Measurements from ENCODE around the gene ALDOA.

The ALDOA gene

DNA sequence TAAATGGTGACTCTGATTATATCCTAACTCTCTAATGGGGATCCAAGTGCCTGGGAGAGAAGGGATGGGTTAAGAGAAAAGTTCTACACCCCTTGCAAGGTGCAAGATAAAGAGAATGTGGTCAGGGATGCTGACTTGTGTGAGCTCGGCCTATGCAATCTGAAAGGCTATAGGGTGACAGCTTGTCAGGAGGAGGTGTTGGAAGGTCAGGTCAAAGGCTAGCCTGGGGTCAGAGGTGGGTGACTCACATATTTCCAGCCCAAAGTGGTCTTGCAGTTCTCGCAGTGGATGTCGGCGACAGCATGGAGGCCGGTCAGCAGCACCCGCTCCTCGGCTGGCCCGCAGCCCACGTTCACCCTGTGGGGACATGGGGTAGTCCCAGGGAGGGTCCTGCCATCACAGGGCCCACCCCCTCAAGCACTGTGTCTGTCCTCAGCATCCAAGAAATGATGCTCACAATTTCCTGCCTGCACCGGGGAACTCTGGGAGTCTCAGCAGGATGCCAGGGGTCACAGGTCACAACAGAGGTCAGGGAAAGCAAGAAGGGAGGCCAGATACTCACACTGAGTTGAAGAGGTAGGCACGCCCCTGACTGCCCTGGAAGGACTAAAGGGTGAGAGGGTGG is 29.1 kb downstream of the ALDOA start:
- TF ChIP-seq, protein P1, sequence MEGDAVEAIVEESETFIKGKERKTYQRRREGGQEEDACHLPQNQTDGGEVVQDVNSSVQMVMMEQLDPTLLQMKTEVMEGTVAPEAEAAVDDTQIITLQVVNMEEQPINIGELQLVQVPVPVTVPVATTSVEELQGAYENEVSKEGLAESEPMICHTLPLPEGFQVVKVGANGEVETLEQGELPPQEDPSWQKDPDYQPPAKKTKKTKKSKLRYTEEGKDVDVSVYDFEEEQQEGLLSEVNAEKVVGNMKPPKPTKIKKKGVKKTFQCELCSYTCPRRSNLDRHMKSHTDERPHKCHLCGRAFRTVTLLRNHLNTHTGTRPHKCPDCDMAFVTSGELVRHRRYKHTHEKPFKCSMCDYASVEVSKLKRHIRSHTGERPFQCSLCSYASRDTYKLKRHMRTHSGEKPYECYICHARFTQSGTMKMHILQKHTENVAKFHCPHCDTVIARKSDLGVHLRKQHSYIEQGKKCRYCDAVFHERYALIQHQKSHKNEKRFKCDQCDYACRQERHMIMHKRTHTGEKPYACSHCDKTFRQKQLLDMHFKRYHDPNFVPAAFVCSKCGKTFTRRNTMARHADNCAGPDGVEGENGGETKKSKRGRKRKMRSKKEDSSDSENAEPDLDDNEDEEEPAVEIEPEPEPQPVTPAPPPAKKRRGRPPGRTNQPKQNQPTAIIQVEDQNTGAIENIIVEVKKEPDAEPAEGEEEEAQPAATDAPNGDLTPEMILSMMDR (IDR thresholded peaks at IDR 0.05): no peak
- H3K27ac ChIP-seq: peak overlapping the region; percentile 57
- peak overlapping the region; percentile 98 for H3K4me2 ChIP-seq (ENCODE audit: low read length)
- H3K27me3 ChIP-seq (ENCODE audit: control insufficient read depth, insufficient read depth, low read length): no peaks in the 10 kb centered on the region
- H3K4me3 ChIP-seq (ENCODE audit: low read depth, low read length): peak overlapping the region; percentile 81
- H3K9ac ChIP-seq: no peak overlapping the region
- peaks cover 17% of the 10 kb centered on the region for H3K4me1 ChIP-seq
- no peaks in the 10 kb centered on the region for H3K9me3 ChIP-seq (ENCODE audit: control insufficient read depth, low read length)
- peaks cover 4% of the 10 kb centered on the region for H3K79me2 ChIP-seq
- no peak overlapping the region for H2AFZ ChIP-seq
- H3K36me3 ChIP-seq (ENCODE audit: control insufficient read depth, insufficient read depth, low read length): no peaks in the 10 kb centered on the region

DNA sequence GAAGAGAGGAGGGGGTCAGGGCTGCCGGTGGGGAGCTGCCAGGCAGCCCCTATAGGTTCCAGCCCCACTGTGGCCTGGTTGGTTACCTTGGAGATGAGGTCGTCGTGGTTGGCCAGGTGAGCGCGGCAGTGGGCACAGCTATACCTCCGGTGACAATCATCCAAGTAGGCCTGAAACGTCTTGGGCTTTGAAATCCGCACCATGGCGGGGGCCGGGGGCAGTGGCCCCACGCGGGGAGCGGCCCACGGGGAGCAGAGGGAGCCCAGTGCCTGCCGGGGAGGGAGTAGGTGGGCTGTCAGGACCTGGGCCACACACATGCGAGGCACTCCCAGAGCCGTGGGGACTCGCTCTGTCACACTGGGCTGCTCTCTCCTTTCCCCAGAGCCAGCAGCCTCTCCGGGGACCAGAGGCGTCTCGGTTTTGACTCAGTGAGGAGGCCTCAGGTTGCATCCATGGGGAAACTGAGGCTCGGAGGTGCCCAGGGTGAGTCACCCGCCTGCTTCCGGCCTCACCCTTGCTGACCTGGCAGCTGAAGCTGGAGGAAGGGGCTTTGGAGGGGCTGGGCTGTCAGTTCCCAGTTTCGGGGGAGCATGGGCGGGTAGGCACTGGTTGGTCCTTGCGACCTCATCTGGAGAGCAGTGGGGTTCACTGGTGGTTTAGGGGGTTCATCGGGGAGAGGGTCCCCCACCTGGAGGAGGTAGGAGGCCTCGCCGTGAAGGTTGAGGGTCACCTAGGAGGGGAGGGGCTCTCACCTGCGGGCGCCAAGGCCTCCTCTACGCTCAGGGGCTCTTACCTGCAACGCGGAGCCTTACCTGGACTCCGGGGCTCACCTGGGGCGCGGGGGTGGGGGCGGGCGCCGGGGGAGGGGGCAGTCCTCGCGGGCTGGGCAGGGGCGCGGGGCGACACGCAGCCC is 29.9 kb downstream of the ALDOA start:
- H3K4me2 ChIP-seq (ENCODE audit: low read length): peak overlapping the region; percentile 98
- peak overlapping the region; percentile 64 for H2AFZ ChIP-seq
- peak overlapping the region; percentile 49 for H3K9ac ChIP-seq
- peak overlapping the region; percentile 81 for H3K4me3 ChIP-seq (ENCODE audit: low read depth, low read length)
- TF ChIP-seq, protein P1 (IDR thresholded peaks at IDR 0.05): no peak
- H3K27ac ChIP-seq: peak overlapping the region; percentile 57
- H3K9me3 ChIP-seq (ENCODE audit: control insufficient read depth, low read length): no peaks in the 10 kb centered on the region
- no peaks in the 10 kb centered on the region for H3K36me3 ChIP-seq (ENCODE audit: control insufficient read depth, insufficient read depth, low read length)
- H3K4me1 ChIP-seq: peaks cover 17% of the 10 kb centered on the region
- H3K27me3 ChIP-seq (ENCODE audit: control insufficient read depth, insufficient read depth, low read length): no peaks in the 10 kb centered on the region
- peaks cover 4% of the 10 kb centered on the region for H3K79me2 ChIP-seq

DNA sequence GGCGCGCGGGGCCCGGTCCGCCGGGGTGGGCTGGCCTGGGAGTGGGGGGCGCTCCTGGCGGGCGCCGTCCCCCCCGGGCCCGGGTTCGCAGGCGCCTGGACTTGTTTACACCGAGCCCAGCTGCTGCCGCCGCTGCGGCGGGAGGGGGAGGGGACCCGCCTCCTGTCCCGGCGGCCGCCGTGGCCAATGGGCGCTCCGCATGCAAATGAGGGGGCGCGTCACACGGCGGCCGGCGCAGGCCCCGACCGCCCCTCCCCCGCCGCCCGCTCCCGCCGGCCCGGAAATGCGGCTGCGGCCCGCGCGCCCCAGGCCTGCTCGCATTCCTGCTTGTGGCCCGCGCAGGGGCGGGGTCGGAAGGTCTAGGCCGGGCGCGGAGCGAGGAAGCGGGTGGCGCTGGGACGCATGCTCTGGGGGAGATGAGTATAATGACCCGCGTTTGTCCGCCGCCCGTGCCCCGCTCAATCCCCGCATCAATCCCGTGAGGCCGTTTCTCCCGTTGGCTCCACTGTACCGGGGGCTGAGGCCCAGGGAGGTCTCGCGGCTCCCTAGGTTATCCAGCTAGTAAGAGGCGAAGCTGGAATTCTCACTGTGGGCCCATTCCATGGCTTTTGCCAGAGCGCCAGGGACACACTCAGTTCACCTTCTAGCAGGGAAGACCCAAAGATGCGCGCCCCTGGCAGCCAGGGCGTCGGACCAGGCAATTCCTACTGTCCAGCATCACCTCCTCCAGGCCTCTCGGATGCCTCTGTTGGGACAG is 30.7 kb downstream of the ALDOA start, which contains the start of gene YPEL3:
Gene YPEL3, minus strand, starts transcription at position 109 of the 757 bp plus-strand sequence. CDS start 731 bp downstream, outside the sequence.
- Histone ChIP-seq H2AFZ (peak within 1 kb of the TSS; percentile 93), H3K27ac (peak within 1 kb of the TSS; percentile 80), H3K27me3 (ENCODE audit: control insufficient read depth, insufficient read depth, low read length) (no peaks in the 10 kb centered on the region), H3K79me2 (peaks cover 4% of the 10 kb centered on the region), H3K4me2 (ENCODE audit: low read length) (peak within 1 kb of the TSS; percentile 98), H3K36me3 (ENCODE audit: control insufficient read depth, insufficient read depth, low read length) (no peaks in the 10 kb centered on the region), H3K4me1 (peaks cover 13% of the 10 kb centered on the region), H3K9me3 (ENCODE audit: control insufficient read depth, low read length) (no peaks in the 10 kb centered on the region), H3K4me3 (ENCODE audit: low read depth, low read length) (peak within 1 kb of the TSS; percentile 81), H3K9ac (peak within 1 kb of the TSS; percentile 49)
- TF ChIP-seq, protein P1 (IDR thresholded peaks at IDR 0.05): no peak

DNA sequence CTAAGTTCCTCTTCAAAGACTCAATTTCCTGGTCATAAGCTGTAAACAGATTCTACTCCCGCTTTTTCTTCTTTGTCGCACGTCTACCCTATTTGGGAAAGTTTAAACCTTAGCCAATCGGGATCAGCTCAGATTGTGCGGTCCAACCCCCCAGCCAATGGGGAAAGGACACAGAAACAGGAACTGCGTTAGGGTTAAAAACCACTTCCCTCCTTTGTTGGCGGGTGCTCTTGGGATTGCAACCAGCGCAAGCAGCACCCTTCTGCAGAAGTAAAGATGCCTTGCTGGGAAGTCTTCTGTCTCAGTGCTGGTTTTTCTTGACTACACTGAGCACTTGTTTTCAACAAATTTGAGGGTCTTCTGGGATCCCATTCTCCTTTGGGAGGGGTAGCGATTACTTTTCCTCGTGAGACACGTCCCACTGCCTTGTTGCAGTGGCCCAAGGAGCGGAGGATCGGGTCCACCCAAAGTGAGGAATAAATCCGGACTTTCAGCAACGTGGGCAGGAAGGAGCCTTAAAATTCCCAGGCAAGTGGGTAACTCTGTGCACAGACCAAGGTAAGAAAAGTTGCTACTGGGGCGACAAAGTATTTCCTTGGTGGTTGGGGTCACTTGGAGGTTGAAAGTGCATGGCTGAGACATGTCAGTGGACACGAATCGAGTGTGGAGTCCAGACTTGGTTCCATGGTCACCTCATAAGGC is 31.5 kb downstream of the ALDOA start:
- no peaks in the 10 kb centered on the region for H3K9me3 ChIP-seq (ENCODE audit: control insufficient read depth, low read length)
- H3K9ac ChIP-seq: no peak overlapping the region
- peak overlapping the region; percentile 80 for H3K27ac ChIP-seq
- peak overlapping the region; percentile 93 for H2AFZ ChIP-seq
- H3K4me3 ChIP-seq (ENCODE audit: low read depth, low read length): peak overlapping the region; percentile 61
- TF ChIP-seq, protein P1 (IDR thresholded peaks at IDR 0.05): no peak
- H3K27me3 ChIP-seq (ENCODE audit: control insufficient read depth, insufficient read depth, low read length): no peaks in the 10 kb centered on the region
- peaks cover 11% of the 10 kb centered on the region for H3K4me1 ChIP-seq
- peaks cover 4% of the 10 kb centered on the region for H3K79me2 ChIP-seq
- H3K36me3 ChIP-seq (ENCODE audit: control insufficient read depth, insufficient read depth, low read length): no peaks in the 10 kb centered on the region
- peak overlapping the region; percentile 80 for H3K4me2 ChIP-seq (ENCODE audit: low read length)
